IMR-90 (cell line): ENCODE data around the gene TXNL4A. TPM values are rescaled to one million over a fixed set of nuclear protein-coding genes. Genes with fewer than 3 reads are reported as not detected.

ENCODE experiments used
- ATAC-seq: fragments of 200-7000 bp; cut with Tn5 transposase; 2 replicates; pipeline ENCODE4 v1.9.1; 2020; ENCODE audit warnings: low read depth, mild to moderate bottlenecking, moderate library complexity
- BruUV-seq: library from RNA; stranded (reverse); fragments of 400-500 nt; replicated peaks from 2 replicates; lab custom pipeline; 2021; lab: Mats Ljungman, UMichigan
- CTCF ChIA-PET: fragments of 300-600 bp; formaldehyde crosslinking; extraction: SDS; loops from one replicate; lab custom pipeline; 2021; ENCODE audit warnings: antibody characterized with exemption; lab: Yijun Ruan, JAX
- POLR2A ChIA-PET: fragments of 300-600 bp; sonication (Branson Sonifier 250); formaldehyde crosslinking; loops from one replicate; lab custom pipeline; 2022; ENCODE audit warnings: antibody characterized with exemption; ENCODE audit not compliant: unreplicated experiment; lab: Charles Lee
- DNase-seq: peaks from one replicate; pipeline ENCODE4 v3.0.0; 2013
- H2AFZ ChIP-seq: replicated peaks from 2 replicates; pipeline ENCODE3; 2013; ENCODE audit warnings: low read length, mild to moderate bottlenecking; ENCODE audit not compliant: poor library complexity
- H2AK5ac ChIP-seq: 2 replicates; pipeline ENCODE4 v1.6.1; 2013; ENCODE audit warnings: low read depth, low read length, inconsistent platforms
- H2AK9ac ChIP-seq: replicated peaks from 2 replicates; pipeline ENCODE3; 2013; ENCODE audit warnings: mild to moderate bottlenecking, low read depth, low read length, moderate library complexity; ENCODE audit not compliant: poor library complexity
- H2BK120ac ChIP-seq: 2 replicates; pipeline ENCODE4 v1.6.1; 2013; ENCODE audit warnings: low read depth, low read length, inconsistent platforms
- H2BK15ac ChIP-seq: 3 replicates; pipeline ENCODE4 v1.6.1; 2013; ENCODE audit warnings: low read depth, low read length, inconsistent platforms
- H2BK20ac ChIP-seq: 2 replicates; pipeline ENCODE4 v1.6.1; 2013; ENCODE audit warnings: low read depth, mild to moderate bottlenecking, inconsistent platforms, low read length, moderate library complexity
- H2BK5ac ChIP-seq: 2 replicates; pipeline ENCODE4 v1.6.1; 2013; ENCODE audit warnings: mild to moderate bottlenecking, low read depth, low read length, inconsistent platforms; ENCODE audit not compliant: poor library complexity, severe bottlenecking
- H3K14ac ChIP-seq: replicated peaks from 2 replicates; pipeline ENCODE4 v1.6.1; 2013; ENCODE audit warnings: low read depth, low read length, inconsistent platforms
- H3K18ac ChIP-seq: 2 replicates; pipeline ENCODE4 v1.6.1; 2013; ENCODE audit warnings: low read depth, low read length, control low read depth
- H3K23ac ChIP-seq: 2 replicates; pipeline ENCODE4 v1.6.1; 2013; ENCODE audit warnings: low read depth, low read length, inconsistent platforms
- H3K27ac ChIP-seq: 2 replicates; pipeline ENCODE4 v1.5.1; 2013; ENCODE audit warnings: mild to moderate bottlenecking, control low read depth, low read length; ENCODE audit not compliant: insufficient read depth
- H3K27me3 ChIP-seq: 2 replicates; pipeline ENCODE4 v1.6.1; 2013; ENCODE audit warnings: low read length; ENCODE audit not compliant: control insufficient read depth, insufficient read depth
- H3K36me3 ChIP-seq: 2 replicates; pipeline ENCODE4 v1.6.1; 2013; ENCODE audit warnings: low read length, mixed read lengths; ENCODE audit not compliant: control insufficient read depth, insufficient read depth
- H3K4ac ChIP-seq: 2 replicates; pipeline ENCODE4 v1.6.1; 2013; ENCODE audit warnings: low read depth, low read length, inconsistent platforms
- H3K4me1 ChIP-seq: 2 replicates; pipeline ENCODE4 v1.6.1; 2013; ENCODE audit warnings: low read length, mixed read lengths; ENCODE audit not compliant: control insufficient read depth, insufficient read depth
- H3K4me2 ChIP-seq: 2 replicates; pipeline ENCODE4 v1.6.1; 2013; ENCODE audit warnings: low read depth, mild to moderate bottlenecking, control low read depth, low read length, moderate library complexity
- H3K4me3 ChIP-seq: 2 replicates; pipeline ENCODE4 v1.5.1; 2013; ENCODE audit warnings: low read depth, mild to moderate bottlenecking, control low read depth, low read length, moderate library complexity; ENCODE audit not compliant: insufficient read depth
- H3K56ac ChIP-seq: 2 replicates; pipeline ENCODE4 v1.6.1; 2013; ENCODE audit warnings: low read length, inconsistent platforms; ENCODE audit not compliant: insufficient read depth; ENCODE audit errors: extremely low read depth
- H3K79me1 ChIP-seq, 2 experiments: 2 replicates each; pipeline ENCODE4 v1.6.1; 2013; ENCODE audit warnings: low read length in 2 of 2, inconsistent platforms in 1 of 2, low read depth in 1 of 2
- H3K9ac ChIP-seq: 2 replicates; pipeline ENCODE4 v1.6.1; 2013; ENCODE audit warnings: low read depth, low read length, control low read depth
- H3K9me1 ChIP-seq: 2 replicates; pipeline ENCODE4 v1.6.1; 2013; ENCODE audit warnings: low read length, inconsistent platforms; ENCODE audit not compliant: insufficient read depth
- H3K9me3 ChIP-seq: 2 replicates; pipeline ENCODE4 v1.6.1; 2013; ENCODE audit warnings: low read length; ENCODE audit not compliant: control insufficient read depth, insufficient read depth
- H4K20me1 ChIP-seq: 2 replicates; pipeline ENCODE4 v1.6.1; 2013; ENCODE audit warnings: low read length, inconsistent platforms; ENCODE audit not compliant: insufficient read depth
- H4K5ac ChIP-seq: 2 replicates; pipeline ENCODE4 v1.6.1; 2013; ENCODE audit warnings: mild to moderate bottlenecking, low read depth, low read length, control low read depth
- H4K8ac ChIP-seq, 2 experiments: 2 replicates each; pipeline ENCODE4 v1.6.1; 2013; ENCODE audit warnings: low read depth in 2 of 2, low read length in 2 of 2, control low read depth in 1 of 2, inconsistent platforms in 1 of 2
- H4K91ac ChIP-seq: 2 replicates; pipeline ENCODE4 v1.6.1; 2013; ENCODE audit warnings: low read depth, low read length, inconsistent platforms; ENCODE audit not compliant: insufficient read depth
- BHLHE40 ChIP-seq: fragments of 150-350 bp; IDR thresholded peaks from 2 replicates; pipeline ENCODE4 v1.6.1; 2016; ENCODE audit warnings: mild to moderate bottlenecking, low read depth, low read length
- CEBPB ChIP-seq: IDR thresholded peaks from 2 replicates; pipeline ENCODE4 v1.6.1; 2012; ENCODE audit warnings: low read depth, low read length, improper control_type of control experiment
- CHD1 ChIP-seq: IDR thresholded peaks from 2 replicates; pipeline ENCODE4 v1.6.1; 2012; ENCODE audit warnings: low read depth, low read length, improper control_type of control experiment
- CTCF ChIP-seq: conservative IDR thresholded peaks from 2 replicates; pipeline ENCODE4 v1.5.1; 2012; ENCODE audit warnings: mild to moderate bottlenecking, low read depth, low read length, improper control_type of control experiment
- ELK1 ChIP-seq: fragments of 150-350 bp; IDR thresholded peaks from 2 replicates; pipeline ENCODE4 v1.6.1; 2016; ENCODE audit warnings: low read depth, mild to moderate bottlenecking, low read length, moderate library complexity, borderline replicate concordance
- MXI1 ChIP-seq: IDR thresholded peaks from 2 replicates; pipeline ENCODE4 v1.6.1; 2012; ENCODE audit warnings: low read depth, mild to moderate bottlenecking, low read length, moderate library complexity, borderline replicate concordance
- NFE2L2 ChIP-seq: fragments of 150-350 bp; IDR thresholded peaks from 2 replicates; pipeline ENCODE4 v1.6.1; 2016; ENCODE audit warnings: low read depth, mild to moderate bottlenecking, low read length
- POLR2A ChIP-seq: IDR thresholded peaks from 2 replicates; pipeline ENCODE4 v1.6.1; 2012; ENCODE audit warnings: mild to moderate bottlenecking, low read depth, low read length
- RAD21 ChIP-seq: IDR thresholded peaks from 2 replicates; pipeline ENCODE4 v1.6.1; 2012; ENCODE audit warnings: low read length, improper control_type of control experiment
- RCOR1 ChIP-seq: IDR thresholded peaks from 2 replicates; pipeline ENCODE4 v1.6.1; 2012; ENCODE audit warnings: mild to moderate bottlenecking, low read length, improper control_type of control experiment; ENCODE audit not compliant: insufficient replicate concordance
- RFX5 ChIP-seq: IDR thresholded peaks from 2 replicates; pipeline ENCODE4 v1.8.0; 2012; ENCODE audit warnings: low read depth, mild to moderate bottlenecking, low read length, moderate library complexity
- SMC3 ChIP-seq: fragments of 150-350 bp; IDR thresholded peaks from 2 replicates; pipeline ENCODE4 v1.6.1; 2016; ENCODE audit warnings: low read depth, mild to moderate bottlenecking, antibody characterized with exemption, low read length, moderate library complexity
- WGBS, 2 experiments: methylation state at CpG; one replicate each; pipeline versions ENCODE4 v1.1.5 to v1.1.7; 2013; ENCODE audit warnings: missing lambda C conversion rate in 2 of 2; ENCODE audit not compliant: insufficient read length in 1 of 2; ENCODE audit errors: extremely low coverage in 2 of 2; 5-methylcytosine and 5-hydroxymethylcytosine counted together
- dilution Hi-C: fragments of 300-500 bp; cut with HindIII; formaldehyde crosslinking; loops from one replicate; pipeline ENCODE4 v1.14.3; 2018; ENCODE audit warnings: low sequenced_read_pairs; ENCODE audit not compliant: unreplicated experiment
- in situ Hi-C: fragments of 300-500 bp; cut with MboI; formaldehyde crosslinking; loops from 3 replicates; pipeline ENCODE4 v1.14.3; 2019; ENCODE audit warnings: low sequenced_read_pairs, inconsistent platforms, mixed read lengths
- intact Hi-C: fragments of 100-400 bp; cut with micrococcal nuclease; formaldehyde crosslinking; loops from 2 replicates; pipeline ENCODE4 v1.10.0; 2022
- polyA plus RNA-seq, 3 experiments: library from polyadenylated mRNA; depleted of rRNA; stranded (reverse); fragments of >200 nt; gene quantifications; 2 replicates each; pipeline ENCODE4 v1.2.3, GENCODE V29; 2012; ENCODE audit warnings: low replicate concordance in 1 of 3
- total RNA-seq: library from RNA; depleted of rRNA; stranded (reverse); fragments of >200 nt; gene quantifications from 2 replicates; pipeline ENCODE4 v1.2.3, GENCODE V29; 2012

TXNL4A gene
- total and polyA plus RNA-seq, 2 of the 4 experiments (the other 2 are of a cell fraction): 38.7 to 103 TPM

GRCh38 chr18:79940814-79941472, 47.4 kb downstream of the TXNL4A start:
- Histone ChIP-seq H2BK20ac (no peak overlapping the region), H3K27me3 (no peaks in the 10 kb centered on the region), H3K36me3 (peaks cover 51% of the 10 kb centered on the region), H3K14ac (no peak overlapping the region), H3K27ac (no peak overlapping the region), H4K8ac (no peak overlapping the region), H3K9me3 (no peaks in the 10 kb centered on the region), H3K79me1 (peaks cover 17 to 86% of the 10 kb centered on the region in 2 experiments), H4K20me1 (peaks cover 71% of the 10 kb centered on the region), H2BK120ac (no peak overlapping the region), H3K4me1 (peaks cover 2% of the 10 kb centered on the region; the same call in 1 of the 2 replicates), H2BK5ac (no peak overlapping the region), H2AK9ac (peak overlapping the region; percentile 13), H4K91ac (no peak overlapping the region), H3K23ac (no peak overlapping the region), H3K9me1 (peaks cover 6% of the 10 kb centered on the region; the same call in 1 of the 2 replicates), H3K18ac (no peak overlapping the region), H2BK15ac (no peak overlapping the region), H3K4me3 (no peak overlapping the region), H2AK5ac (no peak overlapping the region), H4K5ac (no peak overlapping the region), H3K9ac (no peak overlapping the region), H2AFZ (no peak overlapping the region), H3K4ac (no peak overlapping the region), H3K4me2 (no peak overlapping the region), H3K56ac (no peak overlapping the region)
- ChIA-PET POLR2A (no interaction called here), CTCF (no interaction called here)
- in situ Hi-C loops: no loop called here
- ATAC-seq (no peak), DNase-seq (no peak)
- WGBS, 2 experiments: 96% methylated on average over 9 of the region's 17 CpGs; no CpG with 5 or more reads in 1 of the 2 experiments
- BruUV-seq: no TSS peak
- intact Hi-C loops: no loop called here
- TF ChIP-seq MXI1 (no peak), RFX5 (no peak), POLR2A (no peak), SMC3 (no peak), CHD1 (no peak), CEBPB (no peak), RCOR1 (no peak), RAD21 (no peak), BHLHE40 (no peak), NFE2L2 (no peak), CTCF (no peak), ELK1 (no peak)
- dilution Hi-C loops: no loop called here
